GM23338 (cell line): ENCODE results near the gene CEACAM21.

Experiments used
- CREB1 ChIP-seq: fragments of 250-450 bp; sonication (Bioruptor Pico); IDR thresholded peaks from 2 replicates; pipeline ENCODE4 v1.5.0; 2020; ENCODE audit warnings: low read depth, mild to moderate bottlenecking, moderate library complexity
- CTCF ChIP-seq, 2 experiments: fragments of 200-600 bp in 1 of 2; sonication (generic) in 1 of 2; conservative IDR thresholded peaks; 2 replicates each; pipeline versions ENCODE4 v1.5.1 to v1.6.1; 2016 to 2017; ENCODE audit warnings: antibody characterized with exemption in 2 of 2, low read depth in 2 of 2, mild to moderate bottlenecking in 2 of 2, moderate library complexity in 1 of 2
- ETS1 ChIP-seq: IDR thresholded peaks from 2 replicates; pipeline ENCODE4 v1.6.1; 2016; ENCODE audit warnings: antibody characterized with exemption
- EZH2 ChIP-seq: fragments of 200-600 bp; sonication (generic); IDR thresholded peaks from one replicate; pipeline ENCODE4 v1.8.0; 2017; ENCODE audit warnings: antibody characterized with exemption, mild to moderate bottlenecking, low read depth; ENCODE audit not compliant: unreplicated experiment
- JUNB ChIP-seq: IDR thresholded peaks from one replicate; pipeline ENCODE4 v1.6.1; 2016; ENCODE audit warnings: antibody characterized with exemption; ENCODE audit not compliant: unreplicated experiment
- NANOG ChIP-seq: IDR thresholded peaks from 2 replicates; pipeline ENCODE4 v1.6.1; 2016; ENCODE audit warnings: antibody characterized with exemption, borderline replicate concordance
- POLR2AphosphoS5 ChIP-seq: IDR thresholded peaks from 2 replicates; pipeline ENCODE4 v1.6.1; 2016; ENCODE audit warnings: antibody characterized with exemption, low read depth
- REST ChIP-seq: IDR thresholded peaks from one replicate; pipeline ENCODE4 v1.6.1; 2018; ENCODE audit warnings: antibody characterized with exemption; ENCODE audit not compliant: unreplicated experiment
- STAT1 ChIP-seq: IDR thresholded peaks from one replicate; pipeline ENCODE4 v1.6.1; 2016; ENCODE audit warnings: antibody characterized with exemption; ENCODE audit not compliant: unreplicated experiment
- ZNF462 ChIP-seq: fragments of 250-450 bp; sonication (Bioruptor Pico); IDR thresholded peaks from 2 replicates; pipeline ENCODE4 v1.5.0; 2020; ENCODE audit warnings: mild to moderate bottlenecking, moderate library complexity

GRCh38 chr19:41553804-41554203, 22.2 kb upstream of the CEACAM21 start:
- TF ChIP-seq EZH2 (no peak), CTCF (conservative IDR thresholded peaks at IDR 0.05; ENCODE audit: low read depth in 2 of 2) (no peak), ETS1 (no peak), POLR2AphosphoS5 (no peak), REST (no peak), JUNB (no peak), NANOG (no peak), CREB1 (no peak), ZNF462 (no peak), STAT1 (no peak)
